Gastrocnemius medialis (tissue), 4 donors: ENCODE results near the gene INPP4A. TPM values are rescaled to one million over a fixed set of nuclear protein-coding genes. Genes with fewer than 3 reads are reported as not detected.

ENCODE experiments used
- ATAC-seq, 2 donors: fragments of 150-250 bp; one replicate each; pipeline ENCODE4 v1.9.1; 2016
- DNase-seq, 2 donors: peaks; one replicate each; pipeline ENCODE4 v3.0.0-alpha.2; 2019
- H3K27ac ChIP-seq, 4 donors: fragments of 200-600 bp; sonication (generic); 1 replicate in 1 of 4; 2 replicates in 3 of 4; pipeline ENCODE4 v1.5.1; 2016 to 2018; ENCODE audit warnings: mild to moderate bottlenecking in 2 of 4, moderate library complexity in 1 of 4
- H3K27me3 ChIP-seq, 3 donors: fragments of 200-600 bp; sonication (generic) in 2 of 3; 1 replicate in 1 of 3; 2 replicates in 2 of 3; pipeline versions ENCODE4 v1.5.1 to v1.6.0; 2016 to 2019; ENCODE audit warnings: mild to moderate bottlenecking in 1 of 3, moderate library complexity in 1 of 3
- H3K36me3 ChIP-seq, 2 donors: fragments of 200-600 bp; sonication (generic) in 1 of 2; one replicate each; pipeline ENCODE4 v1.5.1; 2017 to 2018
- H3K4me1 ChIP-seq, 2 donors: fragments of 200-600 bp; sonication (generic) in 1 of 2; one replicate each; pipeline ENCODE4 v1.5.1; 2016 to 2017; ENCODE audit warnings: mild to moderate bottlenecking in 2 of 2
- H3K4me3 ChIP-seq, 4 donors: fragments of 200-600 bp; sonication (generic) in 3 of 4; 1 replicate in 1 of 4; 2 replicates in 3 of 4; pipeline ENCODE4 v1.5.1; 2016 to 2019; ENCODE audit warnings: mild to moderate bottlenecking in 2 of 4
- H3K9me3 ChIP-seq, 3 donors: fragments of 200-600 bp; sonication (generic) in 2 of 3; 1 replicate in 1 of 3; 2 replicates in 2 of 3; pipeline ENCODE4 v1.5.1; 2016 to 2019
- CTCF ChIP-seq, 5 experiments: fragments of 450-650 bp in 3 of 5; fragments of 200-600 bp in 2 of 5; sonication (generic) in 2 of 5; IDR thresholded peaks in 4 of 5; conservative IDR thresholded peaks in 1 of 5; 1 replicate in 4 of 5; 2 replicates in 1 of 5; pipeline ENCODE4 v1.5.1; 2016 to 2019; ENCODE audit warnings: antibody characterized with exemption in 5 of 5, mild to moderate bottlenecking in 3 of 5, moderate library complexity in 3 of 5
- POLR2A ChIP-seq, 2 donors: fragments of 450-650 bp; IDR thresholded peaks; one replicate each; pipeline ENCODE4 v1.6.1; 2017; ENCODE audit warnings: antibody characterized with exemption in 2 of 2, mild to moderate bottlenecking in 2 of 2, moderate library complexity in 2 of 2
- in situ Hi-C, 4 donors: fragments of 200-750 bp; cut with MboI; loops; one replicate each; pipeline versions ENCODE4 v1.15.0 to v1.8.0; 2017; ENCODE audit warnings: low sequenced_read_pairs in 4 of 4
- intact Hi-C: fragments of 100-400 bp; cut with DNase I; formaldehyde crosslinking; loops from one replicate; pipeline ENCODE4 v1.15.1; 2023; ENCODE audit warnings: low total_unique reads
- total RNA-seq, 4 donors: library from RNA; depleted of rRNA; stranded (reverse); fragments of >200 nt; gene quantifications; one replicate each; pipeline versions ENCODE4 v1.1.0 to v1.2.3, GENCODE V29; 2016

Gene INPP4A
- total RNA-seq, 4 donors from 2014 or later = 9.8 to 19.6 (median 16.0) TPM

- no peak for TF ChIP-seq CTCF (IDR thresholded peaks at IDR 0.05 in 4 of 5, conservative IDR thresholded peaks at IDR 0.05 in 1 of 5)
- no peak for ATAC-seq
- intact Hi-C loops = loop anchor here (10.0 kb wide), 1 partner anchor 1895 kb away; no protein-coding TSS in a partner anchor
- Histone ChIP-seq H3K4me1 (no peaks in the 10 kb centered on the region), H3K4me3 (no peak overlapping the region), H3K36me3 (peaks cover 0 to 33% of the 10 kb centered on the region in 2 donors), H3K27ac (no peak overlapping the region), H3K9me3 (no peaks in the 10 kb centered on the region), H3K27me3 (no peaks in the 10 kb centered on the region)
- in situ Hi-C loops = no loop called here
- no peak for DNase-seq
Observed at GRCh38 chr2:98579926-98580325, 135.3 kb downstream of the INPP4A start.

GRCh38 chr2:98580656-98581284 lies 136.1 kb downstream of the INPP4A start:
- intact Hi-C loops (no loop called here), in situ Hi-C loops (no loop called here)
- Histone ChIP-seq H3K36me3 (peaks cover 0 to 33% of the 10 kb centered on the region in 2 donors), H3K4me1 (no peaks in the 10 kb centered on the region), H3K4me3 (no peak overlapping the region), H3K9me3 (no peaks in the 10 kb centered on the region), H3K27ac (no peak overlapping the region), H3K27me3 (no peaks in the 10 kb centered on the region)
- TF ChIP-seq CTCF (IDR thresholded peaks at IDR 0.05 in 4 of 5, conservative IDR thresholded peaks at IDR 0.05 in 1 of 5) (no peak), POLR2A (IDR thresholded peaks at IDR 0.05) (no peak)
- no peak for ATAC-seq
- DNase-seq = no peak

GRCh38 chr2:98582523-98582922 lies 137.9 kb downstream of the INPP4A start:
- Histone ChIP-seq H3K27me3 (no peaks in the 10 kb centered on the region), H3K4me1 (no peaks in the 10 kb centered on the region), H3K27ac (no peak overlapping the region), H3K9me3 (no peaks in the 10 kb centered on the region), H3K4me3 (no peak overlapping the region), H3K36me3 (peaks cover 0 to 26% of the 10 kb centered on the region in 2 donors)
- intact Hi-C loops (no loop called here), in situ Hi-C loops (no loop called here)
- ATAC-seq (no peak), DNase-seq (no peak)
- TF ChIP-seq POLR2A (IDR thresholded peaks at IDR 0.05) (no peak), CTCF (IDR thresholded peaks at IDR 0.05 in 4 of 5, conservative IDR thresholded peaks at IDR 0.05 in 1 of 5) (no peak)

GRCh38 chr2:98583276-98583675 lies 138.6 kb downstream of the INPP4A start:
- ATAC-seq (no peak), DNase-seq (no peak)
- H3K4me3 ChIP-seq = no peak overlapping the region
- peaks cover 0 to 18% of the 10 kb centered on the region in 2 donors for H3K36me3 ChIP-seq
- no peaks in the 10 kb centered on the region for H3K4me1 ChIP-seq
- no peak overlapping the region for H3K27ac ChIP-seq
- TF ChIP-seq POLR2A (IDR thresholded peaks at IDR 0.05) = no peak
- TF ChIP-seq CTCF (IDR thresholded peaks at IDR 0.05 in 4 of 5, conservative IDR thresholded peaks at IDR 0.05 in 1 of 5) = no peak
- in situ Hi-C loops (no loop called here), intact Hi-C loops (no loop called here)
- H3K27me3 ChIP-seq = no peaks in the 10 kb centered on the region
- no peaks in the 10 kb centered on the region for H3K9me3 ChIP-seq
